Cardiac muscle cell (in vitro differentiated cells and primary cell): ENCODE data around the gene SPIRE2. TPM values are rescaled to one million over a fixed set of nuclear protein-coding genes. Genes with fewer than 3 reads are reported as not detected.

Experiments used
- DNase-seq, 2 donors: peaks; one replicate each; pipeline versions ENCODE4 v3.0.0 to v3.0.0-alpha.2; 2010 to 2017; ENCODE audit warnings: low read depth in 1 of 2, low spot score in 1 of 2
- H3K27ac ChIP-seq: fragments of 200-600 bp; sonication (generic); 2 replicates; pipeline ENCODE4 v1.5.1; 2016
- H3K27me3 ChIP-seq: fragments of 200-600 bp; sonication (generic); 2 replicates; pipeline ENCODE4 v1.6.0; 2016; ENCODE audit warnings: control low read depth
- H3K36me3 ChIP-seq: fragments of 200-600 bp; sonication (generic); 2 replicates; pipeline ENCODE4 v1.5.1; 2016; ENCODE audit warnings: control low read depth
- H3K4me1 ChIP-seq: fragments of 200-600 bp; sonication (generic); 2 replicates; pipeline ENCODE4 v1.8.1; 2017; ENCODE audit warnings: low read depth, mild to moderate bottlenecking, mixed run types
- H3K4me3 ChIP-seq: fragments of 200-600 bp; sonication (generic); 2 replicates; pipeline ENCODE4 v1.5.1; 2016; ENCODE audit warnings: mild to moderate bottlenecking
- H3K9me3 ChIP-seq: fragments of 200-600 bp; sonication (generic); 2 replicates; pipeline ENCODE4 v1.5.1; 2017; ENCODE audit warnings: low read depth, mild to moderate bottlenecking, control low read depth
- CTCF ChIP-seq: IDR thresholded peaks from 2 replicates; pipeline ENCODE4 v1.5.1; 2012; ENCODE audit warnings: low read depth, mild to moderate bottlenecking, low read length
- polyA plus RNA-seq: library from polyadenylated mRNA; unstranded; fragments of >200 nt; fragmentation: Nextera tagmentation; extraction: Ambion mirVana; gene quantifications from 2 replicates; pipeline ENCODE4 v1.2.1, GENCODE V29; 2016
- total RNA-seq: library from RNA; depleted of rRNA; stranded (reverse); fragments of >200 nt; gene quantifications from 2 replicates; pipeline ENCODE4 v1.2.3, GENCODE V29; 2016

Gene SPIRE2
- total and polyA plus RNA-seq, 2 experiments from 2014 or later: 3.8 to 7.8 TPM

DNA sequence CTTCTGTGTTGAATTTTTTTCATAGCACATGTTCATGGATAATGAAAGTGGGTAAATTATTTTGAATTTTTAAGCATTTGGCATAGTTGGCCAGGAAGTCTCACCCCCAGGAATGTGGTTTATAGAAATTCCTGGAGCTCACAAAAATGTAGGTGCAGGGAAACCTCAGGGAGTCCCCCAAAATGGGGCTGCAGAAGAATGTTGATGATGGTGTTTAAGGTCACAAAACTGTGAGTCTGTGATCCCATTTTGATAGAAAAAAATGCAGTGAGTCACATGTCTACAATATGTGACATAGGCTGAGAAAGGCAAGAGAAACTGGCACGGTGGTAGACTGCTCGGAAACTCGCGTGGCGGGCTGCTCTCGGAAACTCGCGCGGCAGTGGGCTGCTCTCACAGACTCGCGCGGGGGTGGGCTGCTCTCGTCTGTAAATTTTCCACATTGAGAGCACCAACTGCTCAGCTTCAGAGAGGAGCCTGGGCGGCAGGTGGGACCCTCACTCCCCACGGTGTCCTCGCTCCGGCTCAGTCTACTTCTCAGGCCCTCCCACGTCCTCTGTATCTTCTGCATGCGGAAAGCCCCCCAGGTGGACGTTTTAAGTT lies 71.7 kb downstream of the SPIRE2 start:
- no peak overlapping the region for H3K4me3 ChIP-seq
- peaks cover 35% of the 10 kb centered on the region for H3K36me3 ChIP-seq
- no peak for TF ChIP-seq CTCF

DNA sequence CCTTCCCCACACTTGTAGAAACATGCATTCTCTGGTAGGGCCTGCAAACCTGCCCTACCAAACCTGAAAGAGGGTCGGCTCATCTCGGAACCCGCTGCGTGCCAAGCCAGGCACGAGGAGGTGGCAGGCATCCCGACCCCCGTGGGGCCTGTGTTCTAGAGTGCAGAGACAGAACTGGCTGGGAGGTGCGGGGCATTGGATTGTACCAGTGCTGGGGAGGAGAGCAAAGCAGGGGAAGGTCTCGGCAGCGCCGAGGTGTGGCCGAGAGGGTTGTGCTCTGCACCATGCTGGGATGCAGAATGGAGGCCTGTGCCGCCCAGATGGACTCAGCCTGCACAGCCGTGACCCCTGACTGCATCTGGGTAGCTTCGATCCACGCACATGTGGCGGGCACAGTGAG lies 72.6 kb downstream of the SPIRE2 start:
- no peaks in the 10 kb centered on the region for H3K4me1 ChIP-seq
- no peak for TF ChIP-seq CTCF
- no peaks in the 10 kb centered on the region for H3K27me3 ChIP-seq
- H3K9me3 ChIP-seq: no peaks in the 10 kb centered on the region
- H3K36me3 ChIP-seq: peaks cover 35% of the 10 kb centered on the region
- DNase-seq: no peak
- H3K4me3 ChIP-seq: no peak overlapping the region
- H3K27ac ChIP-seq: no peak overlapping the region

More for the DNA sequence above, 71.7 kb downstream of the SPIRE2 start:
- H3K27ac ChIP-seq: no peak overlapping the region
- no peaks in the 10 kb centered on the region for H3K27me3 ChIP-seq
- H3K9me3 ChIP-seq: no peaks in the 10 kb centered on the region
- no peaks in the 10 kb centered on the region for H3K4me1 ChIP-seq
- DNase-seq: no peak

- DNase-seq: no peak
- Histone ChIP-seq H3K4me1 (no peaks in the 10 kb centered on the region), H3K27ac (no peak overlapping the region), H3K36me3 (peaks cover 34% of the 10 kb centered on the region), H3K4me3 (no peak overlapping the region), H3K9me3 (no peaks in the 10 kb centered on the region), H3K27me3 (no peaks in the 10 kb centered on the region)
- no peak for TF ChIP-seq CTCF
Measured at GRCh38 chr16:89902980-89903379, 74.7 kb downstream of the SPIRE2 start.

- H3K4me3 ChIP-seq: no peak overlapping the region
- no peak for DNase-seq
- H3K27me3 ChIP-seq: no peaks in the 10 kb centered on the region
- no peaks in the 10 kb centered on the region for H3K9me3 ChIP-seq
- peaks cover 29% of the 10 kb centered on the region for H3K36me3 ChIP-seq
- no peak for TF ChIP-seq CTCF
- H3K27ac ChIP-seq: no peak overlapping the region
- no peaks in the 10 kb centered on the region for H3K4me1 ChIP-seq
Measured at GRCh38 chr16:89903908-89904515, 75.7 kb downstream of the SPIRE2 start.

GRCh38 chr16:89904606-89905510 lies 76.6 kb downstream of the SPIRE2 start:
- no peak for TF ChIP-seq CTCF
- no peaks in the 10 kb centered on the region for H3K27me3 ChIP-seq
- H3K4me1 ChIP-seq: no peaks in the 10 kb centered on the region
- H3K36me3 ChIP-seq: peaks cover 27% of the 10 kb centered on the region
- H3K9me3 ChIP-seq: no peaks in the 10 kb centered on the region
- no peak overlapping the region for H3K27ac ChIP-seq
- H3K4me3 ChIP-seq: no peak overlapping the region
- no peak for DNase-seq
